Fibroblast of lung (primary cell): ENCODE measurements around the gene MYOZ3.

Experiments used
- CTCF ChIP-seq, 2 donors: IDR thresholded peaks in 1 of 2; conservative IDR thresholded peaks in 1 of 2; 1 replicate in 1 of 2; 2 replicates in 1 of 2; pipeline ENCODE4 v1.5.1; 2011 to 2012; ENCODE audit warnings: low read length in 2 of 2, control low read depth in 1 of 2, inconsistent platforms in 1 of 2, low read depth in 1 of 2, mild to moderate bottlenecking in 1 of 2
- EZH2 ChIP-seq: IDR thresholded peaks from 2 replicates; pipeline ENCODE4 v1.5.1; 2012; ENCODE audit warnings: low read length, control low read depth, mild to moderate bottlenecking; ENCODE audit errors: missing control alignments

- TF ChIP-seq CTCF (conservative IDR thresholded peaks at IDR 0.05 in 1 of 2, IDR thresholded peaks at IDR 0.05 in 1 of 2; ENCODE audit: low read depth in 1 of 2, low read length in 2 of 2) (no peak), EZH2 (no peak)
These were observed 46.9 kb upstream of the MYOZ3 start for GRCh38 chr5:150613991-150614660.
